Measurements from ENCODE around the gene BAIAP2. TPM values are rescaled to one million over a fixed set of nuclear protein-coding genes. Genes with fewer than 3 reads are reported as not detected.

The BAIAP2 gene
- total and polyA plus RNA-seq, 2 of the 13 experiments (the other 11 are each of a cell fraction or from before 2014, with no cell fraction given), result 22.5 to 24.0 TPM

GRCh38 chr17:81034168-81034777, 678 bp upstream of the BAIAP2 start (continued):
- TF ChIP-seq, protein P1, sequence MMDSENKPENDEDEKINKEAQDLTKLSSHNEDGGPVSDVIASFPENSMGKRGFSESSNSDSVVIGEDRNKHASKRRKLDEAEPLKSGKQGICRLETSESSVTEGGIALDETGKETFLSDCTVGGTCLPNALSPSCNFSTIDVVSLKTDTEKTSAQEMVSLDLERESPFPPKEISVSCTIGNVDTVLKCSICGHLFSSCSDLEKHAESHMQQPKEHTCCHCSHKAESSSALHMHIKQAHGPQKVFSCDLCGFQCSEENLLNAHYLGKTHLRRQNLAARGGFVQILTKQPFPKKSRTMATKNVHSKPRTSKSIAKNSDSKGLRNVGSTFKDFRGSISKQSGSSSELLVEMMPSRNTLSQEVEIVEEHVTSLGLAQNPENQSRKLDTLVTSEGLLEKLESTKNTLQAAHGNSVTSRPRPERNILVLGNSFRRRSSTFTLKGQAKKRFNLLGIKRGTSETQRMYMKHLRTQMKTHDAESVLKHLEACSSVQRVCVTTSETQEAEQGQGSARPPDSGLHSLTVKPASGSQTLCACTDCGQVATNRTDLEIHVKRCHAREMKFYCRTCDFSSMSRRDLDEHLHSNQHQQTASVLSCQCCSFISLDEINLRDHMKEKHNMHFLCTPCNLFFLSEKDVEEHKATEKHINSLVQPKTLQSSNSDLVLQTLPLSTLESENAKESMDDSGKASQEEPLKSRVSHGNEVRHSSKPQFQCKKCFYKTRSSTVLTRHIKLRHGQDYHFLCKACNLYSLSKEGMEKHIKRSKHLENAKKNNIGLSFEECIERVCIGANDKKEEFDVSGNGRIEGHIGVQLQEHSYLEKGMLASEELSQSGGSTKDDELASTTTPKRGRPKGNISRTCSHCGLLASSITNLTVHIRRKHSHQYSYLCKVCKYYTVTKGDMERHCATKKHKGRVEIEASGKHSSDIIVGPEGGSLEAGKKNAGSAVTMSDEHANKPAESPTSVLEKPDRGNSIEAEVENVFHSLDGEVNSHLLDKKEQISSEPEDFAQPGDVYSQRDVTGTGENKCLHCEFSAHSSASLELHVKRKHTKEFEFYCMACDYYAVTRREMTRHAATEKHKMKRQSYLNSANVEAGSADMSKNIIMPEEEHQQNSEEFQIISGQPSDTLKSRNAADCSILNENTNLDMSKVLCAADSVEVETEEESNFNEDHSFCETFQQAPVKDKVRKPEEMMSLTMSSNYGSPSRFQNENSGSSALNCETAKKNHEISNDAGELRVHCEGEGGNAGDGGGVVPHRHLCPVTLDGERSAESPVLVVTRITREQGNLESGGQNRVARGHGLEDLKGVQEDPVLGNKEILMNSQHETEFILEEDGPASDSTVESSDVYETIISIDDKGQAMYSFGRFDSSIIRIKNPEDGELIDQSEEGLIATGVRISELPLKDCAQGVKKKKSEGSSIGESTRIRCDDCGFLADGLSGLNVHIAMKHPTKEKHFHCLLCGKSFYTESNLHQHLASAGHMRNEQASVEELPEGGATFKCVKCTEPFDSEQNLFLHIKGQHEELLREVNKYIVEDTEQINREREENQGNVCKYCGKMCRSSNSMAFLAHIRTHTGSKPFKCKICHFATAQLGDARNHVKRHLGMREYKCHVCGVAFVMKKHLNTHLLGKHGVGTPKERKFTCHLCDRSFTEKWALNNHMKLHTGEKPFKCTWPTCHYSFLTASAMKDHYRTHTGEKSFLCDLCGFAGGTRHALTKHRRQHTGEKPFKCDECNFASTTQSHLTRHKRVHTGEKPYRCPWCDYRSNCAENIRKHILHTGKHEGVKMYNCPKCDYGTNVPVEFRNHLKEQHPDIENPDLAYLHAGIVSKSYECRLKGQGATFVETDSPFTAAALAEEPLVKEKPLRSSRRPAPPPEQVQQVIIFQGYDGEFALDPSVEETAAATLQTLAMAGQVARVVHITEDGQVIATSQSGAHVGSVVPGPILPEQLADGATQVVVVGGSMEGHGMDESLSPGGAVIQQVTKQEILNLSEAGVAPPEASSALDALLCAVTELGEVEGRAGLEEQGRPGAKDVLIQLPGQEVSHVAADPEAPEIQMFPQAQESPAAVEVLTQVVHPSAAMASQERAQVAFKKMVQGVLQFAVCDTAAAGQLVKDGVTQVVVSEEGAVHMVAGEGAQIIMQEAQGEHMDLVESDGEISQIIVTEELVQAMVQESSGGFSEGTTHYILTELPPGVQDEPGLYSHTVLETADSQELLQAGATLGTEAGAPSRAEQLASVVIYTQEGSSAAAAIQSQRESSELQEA (CRISPR knock-in tag; IDR thresholded peaks at IDR 0.05; ENCODE audit: not compliant biosample characterization), result no peak
- 0 out of 2 replicates have a peak, but pooled peaks have one; percentile 9 for TF ChIP-seq ZNF687 (CRISPR knock-in tag; IDR thresholded peaks at IDR 0.05)
- TF ChIP-seq, protein P2, sequence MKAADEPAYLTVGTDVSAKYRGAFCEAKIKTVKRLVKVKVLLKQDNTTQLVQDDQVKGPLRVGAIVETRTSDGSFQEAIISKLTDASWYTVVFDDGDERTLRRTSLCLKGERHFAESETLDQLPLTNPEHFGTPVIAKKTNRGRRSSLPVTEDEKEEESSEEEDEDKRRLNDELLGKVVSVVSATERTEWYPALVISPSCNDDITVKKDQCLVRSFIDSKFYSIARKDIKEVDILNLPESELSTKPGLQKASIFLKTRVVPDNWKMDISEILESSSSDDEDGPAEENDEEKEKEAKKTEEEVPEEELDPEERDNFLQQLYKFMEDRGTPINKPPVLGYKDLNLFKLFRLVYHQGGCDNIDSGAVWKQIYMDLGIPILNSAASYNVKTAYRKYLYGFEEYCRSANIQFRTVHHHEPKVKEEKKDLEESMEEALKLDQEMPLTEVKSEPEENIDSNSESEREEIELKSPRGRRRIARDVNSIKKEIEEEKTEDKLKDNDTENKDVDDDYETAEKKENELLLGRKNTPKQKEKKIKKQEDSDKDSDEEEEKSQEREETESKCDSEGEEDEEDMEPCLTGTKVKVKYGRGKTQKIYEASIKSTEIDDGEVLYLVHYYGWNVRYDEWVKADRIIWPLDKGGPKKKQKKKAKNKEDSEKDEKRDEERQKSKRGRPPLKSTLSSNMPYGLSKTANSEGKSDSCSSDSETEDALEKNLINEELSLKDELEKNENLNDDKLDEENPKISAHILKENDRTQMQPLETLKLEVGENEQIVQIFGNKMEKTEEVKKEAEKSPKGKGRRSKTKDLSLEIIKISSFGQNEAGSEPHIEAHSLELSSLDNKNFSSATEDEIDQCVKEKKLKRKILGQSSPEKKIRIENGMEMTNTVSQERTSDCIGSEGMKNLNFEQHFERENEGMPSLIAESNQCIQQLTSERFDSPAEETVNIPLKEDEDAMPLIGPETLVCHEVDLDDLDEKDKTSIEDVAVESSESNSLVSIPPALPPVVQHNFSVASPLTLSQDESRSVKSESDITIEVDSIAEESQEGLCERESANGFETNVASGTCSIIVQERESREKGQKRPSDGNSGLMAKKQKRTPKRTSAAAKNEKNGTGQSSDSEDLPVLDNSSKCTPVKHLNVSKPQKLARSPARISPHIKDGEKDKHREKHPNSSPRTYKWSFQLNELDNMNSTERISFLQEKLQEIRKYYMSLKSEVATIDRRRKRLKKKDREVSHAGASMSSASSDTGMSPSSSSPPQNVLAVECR (CRISPR knock-in tag; IDR thresholded peaks at IDR 0.05; ENCODE audit: borderline replicate concordance), result peak; percentile 50; the same call in 1 of the 2 replicates
- TF ChIP-seq ZNF891 (CRISPR knock-in tag; IDR thresholded peaks at IDR 0.05), result no peak
- no peak for TF ChIP-seq GFI1 (CRISPR knock-in tag; IDR thresholded peaks at IDR 0.05; ENCODE audit: borderline replicate concordance)
- 0 out of 2 replicates have a peak, but pooled peaks have one; percentile 4 for TF ChIP-seq HNF1B (CRISPR knock-in tag; IDR thresholded peaks at IDR 0.05)
- peak; percentile 1 for TF ChIP-seq HNRNPLL (IDR thresholded peaks at IDR 0.05; ENCODE audit: low read depth, low read length, poor library complexity, severe bottlenecking)
